Activated T-cell treated with anti-CD3 and anti-CD28 coated beads, Interleukin-2, amount 50 U/mL, for 4 hours (primary cell): ENCODE results near the gene SGK1. TPM values are rescaled to one million over a fixed set of nuclear protein-coding genes. Genes with fewer than 3 reads are reported as not detected.
"Not testable (repeated sequence)": the region's sequence is repeated elsewhere in the genome, so short reads cannot be mapped to it uniquely, and the experiment has no call there.

ENCODE experiments used
- ATAC-seq, 2 donors: fragments of 200-7000 bp; cut with Tn5 transposase; one replicate each; pipeline ENCODE4 v1.10.0; 2021
- DNase-seq: peaks from one replicate; pipeline ENCODE4 v3.0.0-alpha.2; 2020
- H3K27me3 Mint-ChIP-seq: one replicate; pipeline ENCODE4 v1.8.0; 2021; ENCODE audit warnings: low read depth, mixed read lengths
- H3K36me3 Mint-ChIP-seq: one replicate; pipeline ENCODE4 v1.8.0; 2022; ENCODE audit warnings: mixed read lengths; ENCODE audit not compliant: insufficient read depth
- H3K4me1 Mint-ChIP-seq: one replicate; pipeline ENCODE4 v1.8.0; 2021; ENCODE audit warnings: low read depth, mixed read lengths
- H3K4me3 Mint-ChIP-seq: one replicate; pipeline ENCODE4 v1.8.0; 2021; ENCODE audit warnings: mild to moderate bottlenecking, moderate library complexity, mixed read lengths
- H3K9me3 Mint-ChIP-seq: one replicate; pipeline ENCODE4 v1.8.0; 2021; ENCODE audit warnings: mixed read lengths
- total RNA-seq, 3 donors: library from RNA; stranded (reverse); gene quantifications; one replicate each; pipeline ENCODE4 v1.2.1, GENCODE V29; 2021

SGK1 gene
- total RNA-seq, 3 donors from 2014 or later = 26.4 to 40.4 (median 36.9) TPM

DNA sequence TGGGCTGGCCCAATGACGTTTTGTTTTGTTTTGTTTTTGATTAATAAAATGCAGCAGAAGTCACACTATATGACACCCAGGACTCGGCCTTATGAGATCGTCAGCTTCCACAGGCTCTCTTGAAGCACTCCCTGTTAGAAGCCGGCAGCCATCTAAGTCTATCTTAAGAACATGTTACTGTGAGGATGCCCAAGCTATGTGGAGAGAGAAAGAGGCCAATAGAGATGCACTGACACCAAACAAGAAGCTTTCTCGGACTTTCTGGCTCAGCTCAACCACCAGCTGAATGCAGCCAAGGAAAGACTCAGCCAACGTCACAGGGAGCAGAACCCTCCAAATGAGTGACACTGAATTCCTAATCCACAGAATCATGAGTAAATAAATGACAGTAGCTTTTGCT, 14.0 kb downstream of the SGK1 start:
- ATAC-seq = no peak
- no peaks in the 10 kb centered on the region for H3K36me3 Mint-ChIP-seq

DNA sequence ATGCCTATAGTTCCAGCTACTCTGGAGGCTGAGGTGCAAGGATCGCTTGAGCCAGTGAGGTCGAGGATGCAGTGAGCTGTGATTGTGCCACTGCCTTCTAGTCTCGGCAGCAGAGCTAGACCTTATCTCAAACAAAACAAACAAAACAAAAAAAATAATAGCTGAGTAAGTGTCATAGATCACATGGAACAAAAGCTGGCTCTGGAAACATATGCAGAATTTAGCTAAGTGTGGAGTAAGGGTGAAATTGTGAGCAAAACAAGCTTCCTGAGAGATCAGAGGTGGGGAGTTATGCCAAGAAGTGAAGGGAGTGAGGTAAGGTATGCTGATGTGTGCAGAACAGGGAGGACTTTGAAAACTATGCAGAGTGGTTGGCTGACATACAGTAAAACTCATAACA, 18.7 kb downstream of the SGK1 start:
- Mint-ChIP-seq H3K27me3 (no peaks in the 10 kb centered on the region), H3K4me3 (no peak overlapping the region), H3K4me1 (no peaks in the 10 kb centered on the region), H3K9me3 (no peaks in the 10 kb centered on the region), H3K36me3 (no peaks in the 10 kb centered on the region)
- no peak for DNase-seq
- ATAC-seq = no peak

More for the DNA sequence above, 14.0 kb downstream of the SGK1 start:
- Mint-ChIP-seq H3K27me3 (no peaks in the 10 kb centered on the region), H3K4me3 (no peak overlapping the region), H3K9me3 (no peaks in the 10 kb centered on the region), H3K4me1 (peaks cover 4% of the 10 kb centered on the region)
- DNase-seq = no peak

DNA sequence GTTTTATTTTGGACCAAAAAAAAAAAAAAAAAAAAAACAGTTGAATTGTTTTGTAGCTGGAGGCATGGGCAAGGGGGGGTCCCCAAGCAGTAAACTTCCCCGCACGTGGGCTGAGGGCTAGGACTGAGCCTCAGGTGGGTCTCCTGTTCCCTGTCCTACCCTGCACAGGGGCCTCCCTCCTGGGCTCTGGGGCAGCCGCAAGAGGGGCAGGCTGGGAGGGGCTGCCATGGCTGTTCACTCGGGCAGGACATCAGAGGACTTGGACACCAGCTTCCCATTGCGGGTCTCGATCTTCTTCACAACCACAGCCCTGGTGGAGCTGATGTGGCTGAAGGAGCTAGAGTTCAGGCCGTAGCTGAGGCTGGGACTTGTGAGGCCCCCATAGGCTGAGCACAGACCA, 21.1 kb downstream of the SGK1 start:
- Mint-ChIP-seq H3K4me3 (no peak overlapping the region), H3K9me3 (no peaks in the 10 kb centered on the region), H3K36me3 (no peaks in the 10 kb centered on the region), H3K27me3 (no peaks in the 10 kb centered on the region), H3K4me1 (no peaks in the 10 kb centered on the region)
- ATAC-seq = no peak
- no peak for DNase-seq

DNA sequence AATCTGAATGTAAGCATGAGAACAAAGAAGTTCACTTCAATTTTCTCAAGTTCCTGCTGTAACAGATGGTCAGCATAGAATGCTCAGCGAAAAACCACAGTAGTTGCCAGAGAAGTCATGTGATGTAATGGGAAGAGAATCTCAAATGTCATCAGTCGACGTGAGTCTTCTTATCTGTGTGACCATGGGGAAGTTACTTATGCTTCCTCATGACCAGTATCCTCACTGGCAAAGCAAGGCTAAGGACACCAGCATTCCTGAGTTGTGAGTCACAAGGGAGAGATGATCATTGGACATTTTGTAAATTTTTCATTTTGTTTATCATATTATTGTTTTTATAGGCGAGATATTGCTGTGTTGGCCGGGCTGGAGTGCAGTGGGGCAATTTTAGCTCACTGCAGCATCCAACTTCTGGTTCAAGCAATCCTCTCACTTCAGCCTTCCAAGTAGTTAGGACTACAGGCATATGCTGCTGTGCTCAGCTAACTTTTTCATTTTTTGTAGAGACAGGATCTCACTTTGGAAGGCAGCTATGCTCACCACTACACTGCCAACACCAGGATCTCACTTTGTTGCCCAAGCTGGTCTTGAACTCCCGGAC, 21.9 kb downstream of the SGK1 start:
- Mint-ChIP-seq H3K27me3 (no peaks in the 10 kb centered on the region), H3K4me3 (no peak overlapping the region), H3K36me3 (no peaks in the 10 kb centered on the region), H3K9me3 (no peaks in the 10 kb centered on the region), H3K4me1 (no peaks in the 10 kb centered on the region)
- ATAC-seq (no peak), DNase-seq (no peak)

DNA sequence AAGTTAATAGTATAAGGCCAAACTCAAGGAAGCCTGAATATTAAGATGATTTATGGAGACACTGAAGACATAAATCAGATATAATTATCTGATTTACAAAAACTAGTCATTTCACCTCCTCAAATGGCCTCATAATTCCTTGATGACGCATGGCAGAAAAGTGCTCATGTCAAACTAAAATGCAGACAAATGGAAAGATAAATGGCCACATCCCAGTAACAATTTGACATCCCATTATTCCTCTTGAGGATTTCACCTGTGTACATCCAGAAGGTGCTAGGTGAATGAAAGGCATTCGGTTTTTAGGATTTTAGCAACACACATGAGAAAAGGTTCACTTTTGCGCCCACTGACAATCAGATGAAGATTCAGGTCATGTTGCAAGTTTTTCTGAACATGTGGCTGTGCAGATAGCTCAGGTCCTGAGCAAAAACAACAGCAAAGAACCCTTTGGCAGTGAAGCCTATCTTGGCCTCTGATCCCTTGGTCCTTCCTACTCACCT, 24.2 kb downstream of the SGK1 start:
- Mint-ChIP-seq H3K4me1 (peaks cover 6% of the 10 kb centered on the region), H3K36me3 (no peaks in the 10 kb centered on the region), H3K4me3 (no peak overlapping the region), H3K27me3 (no peaks in the 10 kb centered on the region), H3K9me3 (no peaks in the 10 kb centered on the region)
- no peak for DNase-seq
- ATAC-seq = no peak

DNA sequence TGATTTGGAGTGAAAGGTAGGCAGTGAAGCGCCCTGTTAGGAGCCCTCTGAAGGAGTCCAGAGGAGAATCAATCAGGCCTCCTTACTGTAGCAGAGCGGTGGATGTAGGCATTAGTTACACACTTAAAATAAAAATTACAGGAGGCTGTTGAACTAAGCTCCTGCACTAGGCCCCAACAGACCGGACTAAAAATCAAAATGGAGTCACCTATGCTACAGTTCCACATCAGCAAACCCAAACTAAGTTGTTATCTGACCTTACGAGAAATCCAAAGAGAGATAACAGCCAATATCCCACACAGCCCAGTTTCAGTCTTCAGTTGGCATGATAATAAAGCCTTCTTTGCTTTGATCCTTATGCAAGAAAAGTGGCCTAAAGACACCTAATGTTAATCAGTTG, 26.8 kb downstream of the SGK1 start:
- Mint-ChIP-seq H3K9me3 (no peaks in the 10 kb centered on the region), H3K36me3 (no peaks in the 10 kb centered on the region), H3K4me1 (peaks cover 18% of the 10 kb centered on the region), H3K27me3 (no peaks in the 10 kb centered on the region), H3K4me3 (no peak overlapping the region)
- ATAC-seq = no peak
- no peak for DNase-seq

DNA sequence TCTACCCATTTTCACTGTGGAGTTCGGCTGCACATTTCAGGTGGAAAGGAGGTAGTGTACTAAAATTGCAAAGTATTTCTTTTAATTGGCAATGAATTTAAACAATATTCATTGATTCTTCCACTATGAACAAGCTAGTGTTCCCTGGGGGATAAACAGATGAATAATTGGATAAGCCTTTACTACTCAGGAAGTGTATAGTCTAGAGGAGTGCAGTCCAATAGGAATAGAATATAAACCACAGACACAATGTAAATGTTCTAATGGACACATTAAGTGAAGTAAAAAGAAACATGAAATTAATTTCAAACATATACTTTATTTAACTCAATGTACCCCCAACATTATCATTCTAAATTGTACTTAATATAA, 28.7 kb downstream of the SGK1 start:
- Mint-ChIP-seq H3K4me1 (peaks cover 18% of the 10 kb centered on the region), H3K36me3 (no peaks in the 10 kb centered on the region), H3K27me3 (no peaks in the 10 kb centered on the region), H3K9me3 (no peaks in the 10 kb centered on the region), H3K4me3 (no peak overlapping the region)
- DNase-seq (no peak), ATAC-seq (no peak)

DNA sequence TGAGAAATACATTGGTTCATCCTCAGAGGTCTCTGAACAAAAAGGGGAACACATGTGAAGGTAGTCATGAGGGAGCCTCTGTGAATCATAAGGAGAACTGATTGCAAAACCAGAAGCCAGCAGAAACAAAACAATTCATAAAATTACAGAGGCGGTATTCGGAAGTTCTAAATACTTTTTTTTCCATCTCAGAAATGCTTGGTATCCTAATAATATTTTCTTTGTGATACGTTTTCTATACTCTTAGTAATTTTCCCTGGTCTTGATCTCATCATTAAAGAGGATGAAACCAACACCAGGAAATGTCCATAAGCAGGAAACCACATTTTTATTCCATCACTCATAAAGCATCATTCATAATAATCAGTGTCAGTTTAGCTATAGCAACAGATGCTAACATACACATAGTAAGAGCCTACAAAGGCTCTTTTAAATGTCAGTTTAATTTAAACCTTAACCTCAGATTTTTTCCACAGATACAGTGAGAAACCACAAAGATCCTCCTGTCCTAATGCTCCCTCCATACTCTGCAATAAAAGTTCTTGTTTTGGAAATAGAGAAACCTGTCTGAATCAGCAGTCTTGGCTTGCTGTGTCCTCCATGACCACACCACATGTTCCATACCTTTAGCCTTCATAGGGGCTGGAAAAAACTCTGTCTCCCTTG, 29.2 kb downstream of the SGK1 start:
- Mint-ChIP-seq H3K4me3 (peak overlapping the region; percentile 42), H3K27me3 (no peaks in the 10 kb centered on the region), H3K9me3 (no peaks in the 10 kb centered on the region), H3K4me1 (peaks cover 18% of the 10 kb centered on the region), H3K36me3 (no peaks in the 10 kb centered on the region)
- ATAC-seq = peak; percentile 85 to 88
- DNase-seq = no peak

DNA sequence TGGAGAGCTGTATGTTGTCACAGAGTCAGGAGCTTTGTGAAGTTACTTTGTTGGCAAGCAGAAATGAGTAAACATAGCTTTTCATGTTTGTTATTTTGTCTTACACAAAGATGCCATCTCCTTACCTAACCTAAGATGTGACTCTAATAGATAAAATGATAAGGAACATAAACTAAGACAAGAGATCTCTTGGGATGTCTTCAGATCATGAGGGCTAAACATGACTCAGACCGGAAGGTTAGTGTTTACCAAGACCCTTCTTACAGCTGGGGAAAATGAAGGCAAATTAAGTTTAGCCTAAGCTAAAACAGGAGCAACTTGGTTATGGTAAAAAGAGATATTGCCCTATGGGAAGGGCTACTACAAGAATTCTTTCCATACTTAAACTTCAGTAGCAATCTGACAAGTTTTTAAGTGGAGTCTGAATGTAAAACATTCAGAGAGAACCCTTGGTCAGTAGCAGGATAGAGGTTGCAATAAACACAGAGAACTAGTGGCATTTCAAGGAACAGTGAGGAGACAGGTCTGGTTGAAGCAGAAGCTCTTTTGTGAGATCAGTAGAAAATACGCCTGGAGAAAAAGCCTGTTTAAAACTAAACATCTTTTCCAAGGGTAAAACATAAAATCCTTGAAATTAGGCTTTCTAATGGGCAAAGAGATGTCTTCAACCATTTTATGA, 29.9 kb downstream of the SGK1 start:
- Mint-ChIP-seq H3K4me3 (peak overlapping the region; percentile 42), H3K9me3 (no peaks in the 10 kb centered on the region), H3K4me1 (peaks cover 18% of the 10 kb centered on the region), H3K27me3 (no peaks in the 10 kb centered on the region), H3K36me3 (no peaks in the 10 kb centered on the region)
- ATAC-seq = peak in 1 of 2 donors; percentile 2
- DNase-seq = no peak

DNA sequence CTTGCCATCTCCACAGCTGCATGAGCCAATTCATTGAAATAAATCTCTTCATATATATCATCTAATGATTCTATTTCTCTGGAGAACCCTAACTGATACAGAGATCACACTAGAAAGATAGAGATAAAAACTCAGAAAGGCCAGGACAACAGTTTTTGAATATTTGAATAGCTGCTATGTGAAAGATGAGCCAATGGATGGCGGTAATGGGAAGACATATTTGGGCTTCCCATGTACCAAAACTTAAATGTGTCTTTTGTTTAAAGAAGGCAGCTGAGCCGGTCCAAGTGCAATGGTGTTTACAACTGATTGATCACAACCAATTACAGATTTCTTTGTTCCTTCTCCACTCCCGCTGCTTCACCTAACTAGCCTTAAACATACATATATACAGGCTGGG, 35.1 kb downstream of the SGK1 start:
- no peaks in the 10 kb centered on the region for H3K27me3 Mint-ChIP-seq
- H3K9me3 Mint-ChIP-seq = no peaks in the 10 kb centered on the region
- ATAC-seq (no peak), DNase-seq (no peak)
- no peak overlapping the region for H3K4me3 Mint-ChIP-seq
- no peaks in the 10 kb centered on the region for H3K36me3 Mint-ChIP-seq
- H3K4me1 Mint-ChIP-seq = peaks cover 3% of the 10 kb centered on the region

DNA sequence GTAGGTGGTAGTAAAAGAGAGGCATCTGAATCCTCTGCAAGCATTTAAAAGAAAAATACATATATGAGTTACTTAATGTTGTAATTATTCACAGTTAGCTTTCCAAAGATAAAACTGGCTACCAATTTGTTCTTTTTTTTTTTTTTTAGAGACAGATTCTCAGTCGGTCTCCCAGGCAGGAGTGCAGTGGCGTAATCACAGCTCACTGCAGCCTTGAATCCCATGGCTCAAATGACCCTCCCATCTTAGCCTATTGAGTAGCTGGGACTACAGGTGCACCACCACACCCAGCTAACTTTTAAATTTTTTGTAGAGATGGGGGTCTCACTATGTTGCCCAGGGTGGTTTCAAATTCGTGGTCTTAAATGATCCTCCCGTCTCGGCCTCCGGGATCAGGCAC, 36.5 kb downstream of the SGK1 start:
- no peak for ATAC-seq

DNA sequence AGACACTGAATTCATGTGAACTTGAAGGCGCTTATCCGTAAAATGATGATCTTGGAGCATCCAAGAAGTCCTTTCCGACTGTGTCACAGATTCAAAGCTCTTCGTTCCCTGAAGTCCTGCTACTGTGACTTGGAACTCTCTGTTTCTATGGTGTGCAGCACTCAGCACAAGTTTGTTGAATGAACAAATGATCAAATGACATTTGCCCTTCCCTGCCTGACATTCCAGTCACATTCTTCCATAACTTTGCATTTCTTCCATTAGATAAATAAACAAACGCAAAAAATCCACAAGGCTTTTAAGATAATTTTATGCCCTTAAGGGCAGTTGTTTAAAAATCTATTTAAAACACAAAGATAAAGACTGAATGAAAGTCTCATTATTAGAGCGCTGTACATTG, 39.9 kb downstream of the SGK1 start:
- Mint-ChIP-seq H3K4me3 (no peak overlapping the region), H3K27me3 (no peaks in the 10 kb centered on the region), H3K36me3 (no peaks in the 10 kb centered on the region), H3K4me1 (peaks cover 16% of the 10 kb centered on the region), H3K9me3 (no peaks in the 10 kb centered on the region)
- no peak for DNase-seq
- no peak for ATAC-seq

More for the DNA sequence above, 36.5 kb downstream of the SGK1 start:
- Mint-ChIP-seq H3K4me3 (no peak overlapping the region), H3K36me3 (no peaks in the 10 kb centered on the region), H3K4me1 (peaks cover 11% of the 10 kb centered on the region), H3K27me3 (no peaks in the 10 kb centered on the region), H3K9me3 (no peaks in the 10 kb centered on the region)
- DNase-seq = no peak

DNA sequence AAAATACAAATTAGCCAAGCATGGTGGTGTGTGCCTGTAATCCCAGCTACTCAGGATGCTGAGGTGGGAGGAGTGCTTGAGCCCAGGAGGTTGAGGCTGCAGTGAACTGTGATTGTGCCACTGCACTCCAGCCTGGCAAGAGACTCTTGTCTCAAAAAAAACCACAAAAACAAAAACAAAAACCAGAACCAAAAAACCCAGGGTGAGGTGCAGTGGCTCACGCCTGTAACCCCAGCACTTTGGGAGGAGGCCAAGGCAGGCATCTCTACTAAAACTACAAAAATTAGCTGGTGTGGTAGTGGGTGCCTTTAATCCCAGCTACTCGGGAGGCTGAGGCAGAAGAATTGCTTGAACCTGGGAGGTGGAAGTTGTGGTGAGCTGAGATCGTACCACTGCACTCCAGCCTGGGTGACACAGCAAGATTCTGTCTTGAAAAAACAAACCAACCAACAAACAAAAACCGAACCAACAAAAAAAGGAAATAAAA, 41.0 kb downstream of the SGK1 start:
- not testable (repeated sequence) for H3K9me3 Mint-ChIP-seq, ATAC-seq, DNase-seq, H3K27me3 Mint-ChIP-seq, H3K4me3 Mint-ChIP-seq, H3K36me3 Mint-ChIP-seq
- peaks cover 21% of the 10 kb centered on the region for H3K4me1 Mint-ChIP-seq

DNA sequence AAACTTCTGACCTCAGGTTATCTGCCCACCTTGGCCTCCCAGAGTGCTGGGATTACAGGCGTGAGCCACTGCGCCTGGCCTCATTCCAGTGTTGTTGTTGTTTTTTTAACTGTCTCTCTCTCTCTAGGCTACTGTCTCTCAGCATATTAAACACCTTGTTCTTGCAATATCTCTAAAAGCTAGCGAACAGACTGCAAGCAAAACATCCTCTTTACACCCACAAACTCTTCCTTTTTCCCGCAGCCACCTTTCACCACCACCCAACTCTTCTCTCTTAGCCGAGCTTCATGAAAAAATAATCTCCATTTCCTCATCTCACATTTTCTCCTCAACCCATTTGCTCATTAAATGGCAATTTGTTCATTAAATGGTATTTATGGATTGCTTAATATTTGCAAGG, 45.5 kb downstream of the SGK1 start:
- no peak for ATAC-seq

DNA sequence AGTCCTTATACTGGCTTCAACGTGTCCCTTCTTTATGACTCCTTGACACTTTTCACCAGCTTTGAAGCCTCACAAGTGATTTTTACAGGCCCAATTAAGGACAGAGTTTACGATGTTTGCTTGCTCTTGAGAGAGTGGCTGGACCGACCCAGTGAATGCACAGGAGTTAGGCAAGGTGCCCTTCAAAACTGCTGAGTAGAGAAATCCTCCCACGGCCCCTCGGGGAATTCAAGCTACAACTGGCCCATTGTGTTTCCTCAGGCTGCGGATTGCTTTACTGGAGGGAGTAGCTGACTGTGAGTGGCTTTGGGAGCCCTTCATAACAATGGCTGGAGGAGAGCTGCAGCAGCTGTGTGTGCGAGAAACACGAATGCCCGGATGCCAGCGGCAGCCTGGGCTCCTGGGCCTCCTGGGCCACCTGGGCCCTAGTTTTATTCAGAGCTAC, 50.0 kb downstream of the SGK1 start:
- Mint-ChIP-seq H3K36me3 (no peaks in the 10 kb centered on the region), H3K4me3 (no peak overlapping the region), H3K27me3 (no peaks in the 10 kb centered on the region), H3K9me3 (no peaks in the 10 kb centered on the region), H3K4me1 (peaks cover 10% of the 10 kb centered on the region)
- DNase-seq = no peak
- no peak for ATAC-seq

More for the DNA sequence above, 45.5 kb downstream of the SGK1 start:
- H3K36me3 Mint-ChIP-seq = no peaks in the 10 kb centered on the region
- H3K27me3 Mint-ChIP-seq = no peaks in the 10 kb centered on the region
- peak overlapping the region; percentile 62 for H3K4me3 Mint-ChIP-seq
- peaks cover 23% of the 10 kb centered on the region for H3K4me1 Mint-ChIP-seq
- H3K9me3 Mint-ChIP-seq = no peaks in the 10 kb centered on the region
- no peak for DNase-seq
